ENCODE data around the gene AKIRIN1.

DNA sequence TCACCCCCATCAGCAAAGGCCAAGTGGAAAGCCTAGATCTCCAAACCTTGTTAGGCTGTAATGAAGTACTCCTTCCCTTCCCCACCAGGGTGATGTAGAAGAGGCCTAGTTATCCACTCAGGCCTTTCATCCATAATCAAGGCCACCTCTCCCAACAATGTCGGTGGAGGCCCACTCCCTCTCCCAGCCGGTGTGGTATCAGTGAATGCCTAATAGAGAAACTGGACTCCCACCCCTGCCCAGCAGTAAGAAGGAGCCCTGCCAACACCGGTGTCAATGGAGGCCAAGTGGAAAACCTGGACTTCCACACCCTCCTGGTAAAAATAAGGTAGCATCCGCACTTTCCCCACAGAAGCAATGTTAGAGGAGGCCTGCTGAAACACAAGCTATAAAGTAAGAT lies 58.9 kb downstream of the AKIRIN1 start:
- TF ChIP-seq CTCF (IDR thresholded peaks at IDR 0.05): no peak
- TF ChIP-seq POLR2A (IDR thresholded peaks at IDR 0.05): no peak

All from tibial nerve (tissue), 3 donors.